Measurements from ENCODE around the gene IL19.
"Not testable (repeated sequence)": the region's sequence is repeated elsewhere in the genome, so short reads cannot be mapped to it uniquely, and the experiment has no call there.

IL19 gene

GRCh38 chr1:206744683-206745082 lies 25.9 kb upstream of the IL19 start:
- Histone ChIP-seq H3K9me3 (replicated peaks; ENCODE audit: low read length) (no peaks in the 10 kb centered on the region), H3K36me3 (ENCODE audit: insufficient read depth, low read length) (no peaks in the 10 kb centered on the region), H3K9ac (ENCODE audit: low read depth, low read length) (no peak overlapping the region), H3K4me2 (ENCODE audit: low read length) (no peak overlapping the region), H3K27me3 (ENCODE audit: control insufficient read depth, insufficient read depth, low read length) (peaks cover 5% of the 10 kb centered on the region), H3K4me1 (ENCODE audit: control insufficient read depth, insufficient read depth, low read length) (no peaks in the 10 kb centered on the region), H3K4me3 (ENCODE audit: low read length) (no peak overlapping the region)

DNA sequence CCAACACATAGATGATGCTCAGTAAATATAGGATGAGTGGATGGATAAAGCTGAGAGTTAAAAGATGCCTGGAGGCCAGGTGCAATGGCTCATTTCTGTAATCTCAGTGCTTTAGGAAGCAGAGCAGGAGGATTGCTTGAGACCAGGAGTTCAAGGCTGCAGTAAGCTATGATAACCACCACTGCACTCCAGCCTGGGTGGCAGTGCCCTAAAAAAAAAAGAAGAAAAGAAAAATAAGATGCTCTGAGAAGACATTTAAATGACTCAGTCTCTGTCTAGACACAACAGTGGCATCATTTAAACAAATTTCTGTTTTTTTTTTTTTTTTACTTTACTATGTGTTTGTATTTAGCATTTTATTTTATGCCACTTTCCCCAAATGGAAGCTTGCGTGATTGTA lies 25.3 kb upstream of the IL19 start:
- Histone ChIP-seq H3K4me2 (ENCODE audit: low read length) (no peak overlapping the region), H3K27me3 (ENCODE audit: control insufficient read depth, insufficient read depth, low read length) (peaks cover 8% of the 10 kb centered on the region), H3K9ac (ENCODE audit: low read depth, low read length) (no peak overlapping the region), H3K4me3 (ENCODE audit: low read length) (no peak overlapping the region), H3K4me1 (ENCODE audit: control insufficient read depth, insufficient read depth, low read length) (no peaks in the 10 kb centered on the region), H3K9me3 (replicated peaks; ENCODE audit: low read length) (no peaks in the 10 kb centered on the region), H3K36me3 (ENCODE audit: insufficient read depth, low read length) (no peaks in the 10 kb centered on the region)

DNA sequence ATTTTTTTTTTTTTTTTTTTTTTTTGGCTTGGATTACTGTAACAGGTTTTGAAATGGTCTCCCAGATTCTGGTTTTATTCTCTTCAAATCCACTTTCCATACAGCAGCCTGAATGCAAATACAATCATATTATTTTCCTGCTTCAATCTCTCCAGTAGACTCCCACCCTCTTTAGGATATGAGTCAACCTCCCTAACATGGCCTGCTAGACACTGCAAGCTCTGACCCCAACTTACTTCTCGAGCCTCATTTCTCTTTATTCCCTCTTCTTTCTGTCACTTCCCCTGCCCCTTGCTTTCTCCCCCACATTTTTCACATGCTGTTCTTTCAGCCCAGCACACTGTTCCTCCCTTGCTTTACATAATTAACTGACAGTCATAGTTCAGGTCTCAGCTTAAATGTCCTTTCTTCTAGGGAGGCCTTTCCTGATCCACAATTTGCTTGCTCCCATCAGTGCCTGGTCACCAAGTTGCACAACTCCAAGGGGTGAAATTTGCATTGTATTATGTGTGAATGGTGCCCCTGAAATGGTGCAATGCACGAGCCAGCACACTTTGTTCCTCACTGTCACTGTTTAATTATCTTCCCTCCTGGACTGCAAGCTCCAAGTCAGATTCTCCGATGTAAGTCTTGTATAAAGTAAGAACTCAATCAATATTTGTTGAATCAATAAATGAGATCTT lies 22.1 kb upstream of the IL19 start:
- no peak overlapping the region for H3K4me3 ChIP-seq (ENCODE audit: low read length)
- peaks cover 13% of the 10 kb centered on the region for H3K27me3 ChIP-seq (ENCODE audit: control insufficient read depth, insufficient read depth, low read length)
- H3K4me2 ChIP-seq (ENCODE audit: low read length) = no peak overlapping the region
- H3K4me1 ChIP-seq (ENCODE audit: control insufficient read depth, insufficient read depth, low read length) = no peaks in the 10 kb centered on the region
- no peaks in the 10 kb centered on the region for H3K36me3 ChIP-seq (ENCODE audit: insufficient read depth, low read length)
- no peak overlapping the region for H3K9ac ChIP-seq (ENCODE audit: low read depth, low read length)
- H3K9me3 ChIP-seq (replicated peaks; ENCODE audit: low read length) = no peaks in the 10 kb centered on the region

DNA sequence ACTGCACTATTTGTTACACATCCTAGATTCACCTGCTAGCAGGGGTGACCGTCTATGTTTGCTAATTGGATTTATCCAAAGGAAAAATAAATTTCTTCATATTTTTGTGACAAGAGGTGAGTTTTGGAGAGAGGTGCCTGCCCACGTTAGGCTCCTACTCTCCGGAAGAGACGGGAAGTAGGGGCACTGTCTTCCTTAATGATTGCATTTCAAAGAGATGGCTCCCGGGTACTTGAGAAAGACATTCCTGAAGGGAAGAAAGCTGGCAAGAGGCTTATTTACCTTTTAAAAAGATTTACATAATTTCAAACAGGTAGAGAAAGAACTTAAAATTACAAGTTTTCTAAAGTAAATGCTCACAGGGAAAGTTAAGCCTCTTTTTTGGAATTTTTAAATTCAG lies 18.7 kb upstream of the IL19 start:
- no peaks in the 10 kb centered on the region for H3K9me3 ChIP-seq (replicated peaks; ENCODE audit: low read length)
- H3K36me3 ChIP-seq (ENCODE audit: insufficient read depth, low read length) = no peaks in the 10 kb centered on the region
- no peaks in the 10 kb centered on the region for H3K4me1 ChIP-seq (ENCODE audit: control insufficient read depth, insufficient read depth, low read length)
- no peak overlapping the region for H3K9ac ChIP-seq (ENCODE audit: low read depth, low read length)
- H3K27me3 ChIP-seq (ENCODE audit: control insufficient read depth, insufficient read depth, low read length) = peaks cover 20% of the 10 kb centered on the region
- no peak overlapping the region for H3K4me3 ChIP-seq (ENCODE audit: low read length)
- no peak overlapping the region for H3K4me2 ChIP-seq (ENCODE audit: low read length)

DNA sequence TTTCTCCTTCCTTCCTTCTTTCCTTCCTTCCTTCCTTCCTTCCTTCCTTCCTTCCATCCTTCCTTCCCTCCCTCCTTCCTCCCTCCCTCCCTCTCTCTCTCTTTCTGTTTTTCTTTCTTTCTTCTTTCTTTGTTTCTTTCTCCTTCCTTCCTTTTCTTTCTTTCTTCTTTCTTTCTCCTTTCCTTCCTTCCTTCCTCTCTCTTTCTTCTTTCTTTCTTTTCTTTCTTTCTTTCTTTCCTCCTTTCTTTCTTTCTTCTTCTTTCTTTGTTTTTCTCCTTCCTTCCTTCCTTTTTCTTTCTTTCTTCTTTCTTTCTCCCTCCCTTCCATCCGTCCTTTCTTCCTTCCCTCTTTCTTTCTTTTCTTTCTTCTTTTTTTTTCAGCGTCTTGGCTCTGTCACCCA lies 18.1 kb upstream of the IL19 start:
- H3K27me3 ChIP-seq (ENCODE audit: control insufficient read depth, insufficient read depth, low read length) = peaks cover 23% of the 10 kb centered on the region
- no peaks in the 10 kb centered on the region for H3K36me3 ChIP-seq (ENCODE audit: insufficient read depth, low read length)
- H3K9ac ChIP-seq (ENCODE audit: low read depth, low read length) = no peak overlapping the region
- no peak overlapping the region for H3K4me2 ChIP-seq (ENCODE audit: low read length)
- H3K9me3 ChIP-seq (replicated peaks; ENCODE audit: low read length) = no peaks in the 10 kb centered on the region
- no peaks in the 10 kb centered on the region for H3K4me1 ChIP-seq (ENCODE audit: control insufficient read depth, insufficient read depth, low read length)
- no peak overlapping the region for H3K4me3 ChIP-seq (ENCODE audit: low read length)

- Histone ChIP-seq H3K36me3 (ENCODE audit: insufficient read depth, low read length) (no peaks in the 10 kb centered on the region), H3K9me3 (replicated peaks; ENCODE audit: low read length) (no peaks in the 10 kb centered on the region), H3K4me2 (ENCODE audit: low read length) (no peak overlapping the region), H3K27me3 (ENCODE audit: control insufficient read depth, insufficient read depth, low read length) (peaks cover 23% of the 10 kb centered on the region), H3K4me1 (ENCODE audit: control insufficient read depth, insufficient read depth, low read length) (no peaks in the 10 kb centered on the region), H3K9ac (ENCODE audit: low read depth, low read length) (no peak overlapping the region), H3K4me3 (ENCODE audit: low read length) (no peak overlapping the region)
These were observed 17.4 kb upstream of the IL19 start for GRCh38 chr1:206753141-206753540.

DNA sequence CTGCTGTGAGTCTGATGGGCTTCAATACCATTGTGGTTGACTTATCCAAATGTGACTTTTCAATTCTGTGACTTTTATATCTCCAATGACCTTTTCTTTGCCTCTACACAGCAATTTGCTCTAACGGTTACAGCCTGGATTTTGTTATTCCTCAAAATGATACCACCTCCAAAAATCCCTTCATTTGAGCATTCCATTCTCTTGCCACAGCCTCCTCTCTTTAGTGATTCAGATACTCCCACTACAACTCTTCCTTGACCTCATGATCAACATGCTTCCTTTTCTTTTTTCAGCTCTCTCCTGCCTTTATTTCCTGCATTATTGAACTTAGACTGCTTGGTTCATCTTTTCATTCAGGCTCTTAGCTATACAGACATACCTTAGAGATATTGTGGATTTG lies 16.6 kb upstream of the IL19 start:
- H3K27me3 ChIP-seq (ENCODE audit: control insufficient read depth, insufficient read depth, low read length) = peaks cover 23% of the 10 kb centered on the region
- H3K4me2 ChIP-seq (ENCODE audit: low read length) = no peak overlapping the region
- H3K4me3 ChIP-seq (ENCODE audit: low read length) = no peak overlapping the region
- H3K36me3 ChIP-seq (ENCODE audit: insufficient read depth, low read length) = no peaks in the 10 kb centered on the region
- H3K9me3 ChIP-seq (replicated peaks; ENCODE audit: low read length) = no peaks in the 10 kb centered on the region
- H3K9ac ChIP-seq (ENCODE audit: low read depth, low read length) = no peak overlapping the region
- H3K4me1 ChIP-seq (ENCODE audit: control insufficient read depth, insufficient read depth, low read length) = no peaks in the 10 kb centered on the region

DNA sequence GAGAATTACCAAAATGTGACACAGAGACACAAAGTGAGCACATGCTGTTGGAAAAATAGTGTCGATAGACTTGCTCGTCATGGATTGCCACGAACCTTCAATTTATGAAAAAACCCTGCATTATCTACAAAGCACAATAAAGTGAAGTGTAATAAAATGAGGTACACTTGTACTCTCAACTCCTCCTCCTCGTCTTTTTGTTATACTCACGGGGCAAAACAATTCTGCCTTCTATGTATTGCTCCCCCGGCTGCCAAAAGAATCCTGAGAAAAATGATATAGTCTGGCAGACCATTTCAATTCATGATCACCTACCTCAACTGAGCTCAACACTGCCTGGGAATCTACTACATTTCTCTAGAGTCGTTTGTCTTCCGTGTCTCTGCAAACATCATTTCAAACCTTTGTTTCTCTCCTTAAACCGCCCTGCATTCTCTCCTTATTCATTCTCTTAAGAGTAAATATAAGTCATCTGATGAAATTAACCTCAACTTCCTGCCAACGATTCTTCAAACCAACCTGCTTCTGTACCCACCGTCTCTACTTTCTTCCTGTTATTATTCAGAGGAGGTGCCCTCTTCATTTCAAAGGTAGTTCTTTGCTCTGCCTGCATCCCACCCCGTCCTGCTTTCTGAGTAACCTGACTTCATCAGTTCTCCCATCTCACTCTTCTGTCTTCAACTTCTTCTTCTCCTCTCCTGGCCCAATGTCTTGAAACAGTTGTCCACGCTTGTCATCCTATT lies 12.9 kb upstream of the IL19 start:
- Histone ChIP-seq H3K36me3 (ENCODE audit: insufficient read depth, low read length) (no peaks in the 10 kb centered on the region), H3K4me3 (ENCODE audit: low read length) (no peak overlapping the region), H3K9me3 (replicated peaks; ENCODE audit: low read length) (no peaks in the 10 kb centered on the region), H3K4me2 (ENCODE audit: low read length) (no peak overlapping the region), H3K4me1 (ENCODE audit: control insufficient read depth, insufficient read depth, low read length) (no peaks in the 10 kb centered on the region), H3K9ac (ENCODE audit: low read depth, low read length) (no peak overlapping the region), H3K27me3 (ENCODE audit: control insufficient read depth, insufficient read depth, low read length) (peaks cover 21% of the 10 kb centered on the region)

DNA sequence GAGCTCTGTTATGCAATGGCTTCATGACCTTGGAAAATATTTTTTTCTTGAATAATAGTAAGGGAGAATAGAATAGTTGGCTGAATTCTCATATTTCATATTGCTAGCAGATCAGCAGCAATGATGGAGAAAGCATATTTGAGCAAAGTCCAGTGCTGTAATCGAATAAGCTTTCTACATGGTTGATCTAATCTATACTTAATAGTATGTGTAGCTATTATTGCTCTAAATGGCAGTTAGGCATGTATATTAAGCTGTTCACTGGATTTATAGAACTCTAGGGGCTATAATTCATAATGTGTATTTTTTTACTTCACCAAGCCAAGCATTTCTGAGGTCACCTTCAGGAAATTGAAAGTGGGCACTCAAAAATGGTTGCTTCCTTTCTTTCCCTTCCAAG lies 10.0 kb upstream of the IL19 start:
- H3K36me3 ChIP-seq (ENCODE audit: insufficient read depth, low read length) = no peaks in the 10 kb centered on the region
- no peak overlapping the region for H3K9ac ChIP-seq (ENCODE audit: low read depth, low read length)
- peaks cover 26% of the 10 kb centered on the region for H3K27me3 ChIP-seq (ENCODE audit: control insufficient read depth, insufficient read depth, low read length)
- H3K9me3 ChIP-seq (replicated peaks; ENCODE audit: low read length) = no peaks in the 10 kb centered on the region
- no peak overlapping the region for H3K4me3 ChIP-seq (ENCODE audit: low read length)
- no peaks in the 10 kb centered on the region for H3K4me1 ChIP-seq (ENCODE audit: control insufficient read depth, insufficient read depth, low read length)
- H3K4me2 ChIP-seq (ENCODE audit: low read length) = no peak overlapping the region

DNA sequence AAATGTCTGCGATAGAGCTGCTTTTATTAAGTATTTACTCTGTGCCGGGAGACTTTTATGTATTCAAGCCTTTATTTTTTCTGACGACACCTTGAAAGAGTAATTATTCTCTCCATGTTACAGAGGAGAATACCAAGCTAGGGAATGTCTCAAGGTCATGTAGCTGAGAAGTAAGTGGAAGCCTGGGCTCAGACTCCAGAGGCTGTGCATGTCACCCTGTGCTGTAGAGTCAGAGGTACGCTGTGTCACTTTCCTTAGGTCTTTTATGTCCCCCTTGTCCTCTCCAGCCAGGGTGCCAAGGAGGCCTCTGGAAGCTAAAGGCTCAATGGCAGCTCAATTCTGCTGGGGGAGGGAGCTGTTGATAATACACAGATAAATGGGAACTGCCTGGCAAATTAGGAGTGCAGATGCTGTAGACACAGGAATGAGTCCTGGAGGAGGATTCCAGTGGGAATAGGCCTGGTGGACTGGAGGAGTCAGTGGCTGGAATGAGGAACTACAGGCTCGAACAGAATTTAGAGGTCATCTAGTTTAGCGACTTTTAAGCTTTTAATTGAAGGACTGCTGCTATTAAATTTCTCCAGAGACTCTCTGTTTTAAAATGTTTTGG lies 9.3 kb upstream of the IL19 start:
- Histone ChIP-seq H3K4me1 (ENCODE audit: control insufficient read depth, insufficient read depth, low read length) (peaks cover 4% of the 10 kb centered on the region), H3K36me3 (ENCODE audit: insufficient read depth, low read length) (no peaks in the 10 kb centered on the region), H3K4me3 (ENCODE audit: low read length) (no peak overlapping the region), H3K9ac (ENCODE audit: low read depth, low read length) (no peak overlapping the region), H3K4me2 (ENCODE audit: low read length) (no peak overlapping the region), H3K27me3 (ENCODE audit: control insufficient read depth, insufficient read depth, low read length) (peaks cover 23% of the 10 kb centered on the region), H3K9me3 (replicated peaks; ENCODE audit: low read length) (no peaks in the 10 kb centered on the region)

- H3K27me3 ChIP-seq (ENCODE audit: control insufficient read depth, insufficient read depth, low read length) = peaks cover 21% of the 10 kb centered on the region
- not testable (repeated sequence) for H3K4me3 ChIP-seq (ENCODE audit: low read length); H3K4me2 ChIP-seq (ENCODE audit: low read length); H3K9me3 ChIP-seq (replicated peaks; ENCODE audit: low read length); H3K9ac ChIP-seq (ENCODE audit: low read depth, low read length); H3K4me1 ChIP-seq (ENCODE audit: control insufficient read depth, insufficient read depth, low read length); H3K36me3 ChIP-seq (ENCODE audit: insufficient read depth, low read length)
These were observed 7.7 kb upstream of the IL19 start for GRCh38 chr1:206762741-206763364.

All from skeletal muscle satellite cell (primary cell).